Kidney epithelial cell (primary cell): ENCODE results near the gene FOXR1. TPM values are rescaled to one million over a fixed set of nuclear protein-coding genes. Genes with fewer than 3 reads are reported as not detected.

Source experiments
- DNase-seq: peaks from one replicate; pipeline ENCODE4 v3.0.0-alpha.2; 2010; ENCODE audit warnings: low read depth
- H3K27me3 ChIP-seq: 2 replicates; pipeline ENCODE4 v1.6.0; 2011; ENCODE audit warnings: low read length; ENCODE audit not compliant: control insufficient read depth, insufficient read depth
- H3K36me3 ChIP-seq: 2 replicates; pipeline ENCODE4 v1.5.1; 2011; ENCODE audit warnings: low read length; ENCODE audit not compliant: control insufficient read depth, insufficient read depth
- H3K4me3 ChIP-seq: 2 replicates; pipeline ENCODE4 v1.5.1; 2011; ENCODE audit warnings: low read depth, mild to moderate bottlenecking, control low read depth, low read length
- total RNA-seq: library from RNA; depleted of rRNA; stranded (reverse); fragments of >200 nt; gene quantifications from 2 replicates; pipeline ENCODE4 v1.2.3, GENCODE V29; 2015
- TF ChIP-seq, protein P1 (sequence below): IDR thresholded peaks from 2 replicates; pipeline ENCODE4 v1.5.1; 2011; ENCODE audit warnings: mild to moderate bottlenecking, moderate library complexity, low read length, control low read depth, inconsistent platforms; ENCODE audit not compliant: insufficient read depth, poor library complexity, severe bottlenecking

The FOXR1 gene
- total RNA-seq, 1 donor from 2014 or later, result not detected

- H3K4me3 ChIP-seq, result no peak overlapping the region
- peaks cover 2% of the 10 kb centered on the region for H3K36me3 ChIP-seq
- H3K27me3 ChIP-seq, result no peaks in the 10 kb centered on the region
- TF ChIP-seq, protein P1, sequence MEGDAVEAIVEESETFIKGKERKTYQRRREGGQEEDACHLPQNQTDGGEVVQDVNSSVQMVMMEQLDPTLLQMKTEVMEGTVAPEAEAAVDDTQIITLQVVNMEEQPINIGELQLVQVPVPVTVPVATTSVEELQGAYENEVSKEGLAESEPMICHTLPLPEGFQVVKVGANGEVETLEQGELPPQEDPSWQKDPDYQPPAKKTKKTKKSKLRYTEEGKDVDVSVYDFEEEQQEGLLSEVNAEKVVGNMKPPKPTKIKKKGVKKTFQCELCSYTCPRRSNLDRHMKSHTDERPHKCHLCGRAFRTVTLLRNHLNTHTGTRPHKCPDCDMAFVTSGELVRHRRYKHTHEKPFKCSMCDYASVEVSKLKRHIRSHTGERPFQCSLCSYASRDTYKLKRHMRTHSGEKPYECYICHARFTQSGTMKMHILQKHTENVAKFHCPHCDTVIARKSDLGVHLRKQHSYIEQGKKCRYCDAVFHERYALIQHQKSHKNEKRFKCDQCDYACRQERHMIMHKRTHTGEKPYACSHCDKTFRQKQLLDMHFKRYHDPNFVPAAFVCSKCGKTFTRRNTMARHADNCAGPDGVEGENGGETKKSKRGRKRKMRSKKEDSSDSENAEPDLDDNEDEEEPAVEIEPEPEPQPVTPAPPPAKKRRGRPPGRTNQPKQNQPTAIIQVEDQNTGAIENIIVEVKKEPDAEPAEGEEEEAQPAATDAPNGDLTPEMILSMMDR, result no peak
- DNase-seq, result no peak
These were observed 53.5 kb downstream of the FOXR1 start for GRCh38 chr11:119025099-119025473.

- H3K27me3 ChIP-seq, result no peaks in the 10 kb centered on the region
- H3K4me3 ChIP-seq, result no peak overlapping the region
- peaks cover 2% of the 10 kb centered on the region for H3K36me3 ChIP-seq
- TF ChIP-seq, protein P1, result no peak
- no peak for DNase-seq
These were observed 54.0 kb downstream of the FOXR1 start for GRCh38 chr11:119025541-119025940.

GRCh38 chr11:119025978-119026766 lies 54.6 kb downstream of the FOXR1 start:
- TF ChIP-seq, protein P1, result no peak
- H3K27me3 ChIP-seq, result no peaks in the 10 kb centered on the region
- no peak for DNase-seq
- H3K36me3 ChIP-seq, result peaks cover 2% of the 10 kb centered on the region
- H3K4me3 ChIP-seq, result no peak overlapping the region

DNA sequence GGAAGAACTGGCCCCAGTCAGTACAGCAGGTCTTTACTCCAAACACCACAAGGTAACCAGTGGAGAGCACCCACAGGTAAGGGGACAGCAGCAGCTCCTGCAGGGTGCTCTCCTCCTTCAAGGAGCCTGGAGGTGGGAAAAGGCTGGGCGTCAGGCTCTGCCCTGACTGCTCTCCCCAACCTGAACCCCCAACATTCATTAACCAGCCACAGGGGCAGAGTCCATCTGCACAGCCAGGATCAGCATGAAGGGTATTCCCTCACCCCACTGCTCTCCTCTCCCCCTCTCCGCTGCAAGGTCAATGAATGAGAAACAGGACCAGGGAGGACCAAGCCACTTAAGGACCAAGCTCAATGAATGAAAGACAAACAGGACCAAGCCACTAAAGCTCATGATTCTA lies 55.4 kb downstream of the FOXR1 start:
- peaks cover 2% of the 10 kb centered on the region for H3K36me3 ChIP-seq
- TF ChIP-seq, protein P1, result no peak
- DNase-seq, result no peak
- H3K4me3 ChIP-seq, result no peak overlapping the region
- H3K27me3 ChIP-seq, result no peaks in the 10 kb centered on the region

- peaks cover 2% of the 10 kb centered on the region for H3K36me3 ChIP-seq
- H3K27me3 ChIP-seq, result no peaks in the 10 kb centered on the region
- TF ChIP-seq, protein P1, result no peak
These were observed 56.2 kb downstream of the FOXR1 start for GRCh38 chr11:119027561-119028345.

More at GRCh38 chr11:119027561-119028345, 56.2 kb downstream of the FOXR1 start:
- DNase-seq, result no peak
- H3K4me3 ChIP-seq, result no peak overlapping the region
